ENCODE results near the gene TJP3.

TJP3 gene

GRCh38 chr19:3768015-3768747, 60.0 kb downstream of the TJP3 start:
- no peak for DNase-seq (ENCODE audit: low read depth)

GRCh38 chr19:3768748-3769099, 60.5 kb downstream of the TJP3 start:
- DNase-seq (ENCODE audit: low read depth) = no peak

- DNase-seq (ENCODE audit: low read depth) = no peak
These were observed 61.3 kb downstream of the TJP3 start for GRCh38 chr19:3769494-3769893.

GRCh38 chr19:3770136-3770999, 62.2 kb downstream of the TJP3 start:
- DNase-seq (ENCODE audit: low read depth) = no peak

- no peak for DNase-seq (ENCODE audit: low read depth)
These were observed 63.1 kb downstream of the TJP3 start for GRCh38 chr19:3771000-3771905.

- DNase-seq (ENCODE audit: low read depth) = no peak
These were observed 63.8 kb downstream of the TJP3 start, which contains the start of gene RAX2 for GRCh38 chr19:3771906-3772455. RAX2 (minus strand) TSS chr19:3772228; CDS start chr19:3771742, 486 bp downstream.

GRCh38 chr19:3773814-3774515, 65.8 kb downstream of the TJP3 start:
- DNase-seq (ENCODE audit: low read depth) = no peak

GRCh38 chr19:3774621-3775373, 66.6 kb downstream of the TJP3 start:
- DNase-seq (ENCODE audit: low read depth) = no peak

GRCh38 chr19:3775374-3775711, 67.2 kb downstream of the TJP3 start:
- DNase-seq (ENCODE audit: low read depth) = no peak

- no peak for DNase-seq (ENCODE audit: low read depth)
These were observed 67.6 kb downstream of the TJP3 start for GRCh38 chr19:3775831-3776230.

GRCh38 chr19:3776479-3777040, 68.4 kb downstream of the TJP3 start:
- no peak for DNase-seq (ENCODE audit: low read depth)

- no peak for DNase-seq (ENCODE audit: low read depth)
These were observed 70.1 kb downstream of the TJP3 start for GRCh38 chr19:3778104-3778867.

- no peak for DNase-seq (ENCODE audit: low read depth)
These were observed 70.9 kb downstream of the TJP3 start for GRCh38 chr19:3778899-3779723.

- no peak for DNase-seq (ENCODE audit: low read depth)
These were observed 72.7 kb downstream of the TJP3 start for GRCh38 chr19:3780786-3781304.

GRCh38 chr19:3781603-3782002, 73.4 kb downstream of the TJP3 start:
- no peak for DNase-seq (ENCODE audit: low read depth)

GRCh38 chr19:3782330-3782729, 74.1 kb downstream of the TJP3 start:
- no peak for DNase-seq (ENCODE audit: low read depth)

GRCh38 chr19:3782903-3783302, 74.7 kb downstream of the TJP3 start:
- DNase-seq (ENCODE audit: low read depth) = no peak

Measured in stimulated activated CD8-positive, alpha-beta memory T cell treated with anti-CD3 and anti-CD28 coated beads, Interleukin-15, amount 100 ng/mL, for 1 hour (primary cell).